ENCODE measurements around the gene KANSL3. TPM values are rescaled to one million over a fixed set of nuclear protein-coding genes. Genes with fewer than 3 reads are reported as not detected.
"Not testable (repeated sequence)": the region's sequence is repeated elsewhere in the genome, so short reads cannot be mapped to it uniquely, and the experiment has no call there.

KANSL3 gene
- polyA plus RNA-seq (ENCODE audit: insufficient read depth in 1 of 5, insufficient read length in 5 of 5, low replicate concordance in 1 of 5) = 10 to 100 TPM; 49.9 to 59.6 (median 52.6) TPM
- long read RNA-seq, donor 1, full-length matches to known transcripts = 4 of 4 reads
- long read RNA-seq, donor 1, partial matches to known transcripts = 0 of 4 reads
- long read RNA-seq, donor 1, other reads (novel, unspliced or antisense) = 0 of 4 reads
- long read RNA-seq, donor 2, full-length matches to known transcripts = 1 of 1 reads
- long read RNA-seq, donor 2, partial matches to known transcripts = 0 of 1 reads
- long read RNA-seq, donor 2, other reads (novel, unspliced or antisense) = 0 of 1 reads
- long read RNA-seq, donor 3, full-length matches to known transcripts = 2 of 2 reads
- long read RNA-seq, donor 3, partial matches to known transcripts = 0 of 2 reads
- long read RNA-seq, donor 3, other reads (novel, unspliced or antisense) = 0 of 2 reads
- long read RNA-seq, donor 4, partial matches to known transcripts = 0 of 1 reads
- long read RNA-seq, donor 4, other reads (novel, unspliced or antisense) = 0 of 1 reads
- long read RNA-seq, donor 5, full-length matches to known transcripts = 3 of 3 reads
- long read RNA-seq, donor 5, partial matches to known transcripts = 0 of 3 reads
- long read RNA-seq, donor 5, other reads (novel, unspliced or antisense) = 0 of 3 reads
- long read RNA-seq, donor 6 = 0 reads
- long read RNA-seq, donor 7, partial matches to known transcripts = 0 of 2 reads
- long read RNA-seq, donor 7, other reads (novel, unspliced or antisense) = 0 of 2 reads
- long read RNA-seq, donor 8 = 0 reads

- DNase-seq = peak; percentile 95 to 96
Measured at GRCh38 chr2:96638144-96639121, at the start of gene KANSL3. Gene KANSL3 (minus strand): TSS chr2:96638312. CDS start chr2:96637135, 1,177 bp downstream.

DNA sequence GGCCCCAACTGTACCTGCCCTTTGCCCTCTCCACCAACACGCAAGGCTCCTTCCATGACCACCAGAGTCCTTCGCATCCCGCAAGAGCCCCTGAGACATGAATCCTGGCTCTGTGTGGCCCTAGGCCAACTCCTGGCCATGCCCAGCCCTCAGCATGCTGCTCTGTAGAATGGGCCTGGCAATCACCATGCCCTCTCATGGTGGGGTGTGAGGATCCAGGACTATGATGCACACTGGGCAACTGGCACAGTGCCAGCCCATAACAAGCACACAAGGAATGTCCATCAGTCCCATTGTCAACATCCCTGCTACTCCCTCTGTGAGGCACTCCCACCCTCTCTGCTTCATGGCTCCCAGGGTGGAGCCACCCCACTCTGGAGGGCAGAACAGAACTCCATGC is 49.2 kb upstream of the KANSL3 start:
- DNase-seq = no peak

GRCh38 chr2:96685577-96686459 is 47.7 kb upstream of the KANSL3 start:
- DNase-seq = peak; percentile 60 to 62

- DNase-seq = peak in 1 of 2 donors; percentile 55
Measured at GRCh38 chr2:96684883-96685576, 46.9 kb upstream of the KANSL3 start.

DNA sequence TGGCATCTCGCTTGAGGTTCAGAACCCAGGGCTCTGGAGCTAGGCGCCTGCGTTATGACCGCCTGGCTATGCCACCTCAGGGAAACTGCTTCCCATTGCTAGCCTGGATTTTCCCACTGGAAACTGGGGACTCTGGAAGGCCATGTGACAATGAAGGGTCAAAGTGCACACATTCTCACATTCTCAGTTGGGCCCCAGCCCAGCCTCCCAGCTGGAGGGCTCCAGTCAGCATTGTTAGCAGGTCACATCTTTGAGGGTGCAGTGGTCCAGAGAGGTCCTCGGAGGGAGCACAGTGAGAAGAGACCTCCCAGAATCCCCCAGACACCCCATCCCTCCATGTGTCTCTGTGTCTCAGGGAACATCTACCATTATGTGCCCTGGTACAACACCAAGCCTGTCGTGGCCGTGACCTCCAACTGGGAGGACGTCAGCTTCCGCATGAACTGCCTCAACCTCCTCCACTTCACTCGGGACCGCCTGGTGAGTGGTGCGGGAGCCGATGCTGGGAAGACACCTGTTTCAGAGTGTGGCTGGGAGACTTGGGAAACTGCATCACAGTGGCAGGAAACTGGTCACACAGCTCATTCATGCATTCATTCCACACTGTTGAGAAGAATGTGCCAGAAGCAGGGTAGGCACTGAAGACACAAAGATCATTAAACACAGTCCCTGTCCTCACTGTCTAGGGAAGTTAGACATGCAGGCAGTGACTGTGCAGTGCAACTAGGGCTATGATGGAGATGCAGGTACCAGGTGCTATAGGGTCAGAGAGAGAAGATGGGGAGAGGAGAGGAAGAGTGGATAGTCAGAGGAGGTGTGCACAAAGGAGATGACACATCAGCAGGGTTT is 46.1 kb upstream of the KANSL3 start:
- DNase-seq = no peak

DNA sequence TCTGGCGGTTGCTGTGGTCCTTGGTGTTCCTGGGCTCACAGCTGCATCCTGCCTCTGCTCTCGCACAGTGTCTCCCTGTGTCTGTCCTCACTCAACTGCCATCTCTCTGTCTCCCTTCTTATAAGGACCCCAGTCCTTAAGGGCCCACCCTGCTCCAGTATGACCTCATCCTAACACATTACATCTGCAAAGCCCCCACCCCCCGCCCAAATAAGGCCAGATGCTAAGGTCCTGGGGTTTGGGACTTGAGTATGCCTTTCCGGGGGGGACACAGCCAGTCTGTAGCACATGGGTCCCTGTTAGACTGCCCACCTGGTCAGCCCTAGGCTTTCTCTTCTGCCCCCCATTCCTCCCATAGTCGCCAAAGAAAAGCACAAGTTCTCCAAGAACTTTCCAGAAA is 45.2 kb upstream of the KANSL3 start:
- no peak for DNase-seq

GRCh38 chr2:96681540-96681939 is 43.4 kb upstream of the KANSL3 start:
- no peak for DNase-seq

GRCh38 chr2:96680561-96681141 is 42.5 kb upstream of the KANSL3 start:
- no peak for DNase-seq

DNA sequence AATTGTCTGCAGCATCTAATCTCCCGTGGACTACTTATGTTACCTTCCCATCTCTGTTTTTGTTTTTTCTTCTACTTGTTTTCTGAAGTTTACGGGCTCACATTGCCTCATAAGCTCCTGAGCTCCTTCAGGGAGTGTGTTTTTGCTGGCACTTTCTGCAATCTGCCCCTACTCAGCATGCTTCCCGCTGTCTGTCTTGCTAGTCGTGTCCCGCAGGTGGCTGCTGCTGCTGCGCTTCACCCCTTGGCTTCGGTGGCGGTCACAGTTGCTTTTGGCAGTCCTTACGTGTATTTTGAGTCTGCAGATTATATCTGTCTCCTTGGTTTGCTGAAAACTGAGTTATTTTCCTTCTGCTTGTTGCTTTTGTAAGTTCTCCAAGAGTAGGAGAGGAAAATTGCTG is 41.7 kb upstream of the KANSL3 start:
- no peak for DNase-seq

DNA sequence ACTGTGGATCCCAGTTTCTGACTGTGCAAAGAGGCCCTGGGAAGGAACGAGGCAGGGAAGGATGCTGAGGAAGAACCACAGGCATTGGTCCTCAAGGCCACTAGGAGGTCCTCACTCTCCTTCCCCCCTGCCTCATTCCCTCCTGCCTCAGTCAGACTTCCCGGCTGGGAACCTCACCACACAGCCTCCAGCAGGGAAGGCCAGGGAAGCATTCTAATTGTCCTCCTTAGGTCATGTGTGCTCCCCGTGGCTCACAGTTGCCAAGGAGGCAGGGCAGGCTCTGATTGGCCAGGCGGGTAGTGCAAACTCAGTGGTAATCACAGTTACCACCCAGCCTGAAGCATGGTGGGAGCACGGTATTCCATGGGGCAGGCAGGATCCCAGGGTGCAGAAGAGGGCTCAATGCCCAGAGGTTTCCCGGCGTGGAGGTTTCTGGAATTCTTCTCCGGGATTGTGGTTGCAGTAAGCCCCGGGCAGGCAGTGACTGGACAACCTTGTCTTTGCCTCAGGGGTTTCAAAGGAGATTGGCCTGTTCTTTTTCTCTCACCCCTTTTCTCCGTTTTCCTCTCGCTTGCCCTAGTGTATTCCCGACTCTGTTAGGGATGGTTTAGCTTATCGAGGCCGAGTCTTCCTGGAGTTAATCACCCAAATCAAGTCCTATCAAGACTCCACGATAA is 31.6 kb upstream of the KANSL3 start:
- DNase-seq = no peak

GRCh38 chr2:96668771-96669170 is 30.7 kb upstream of the KANSL3 start:
- DNase-seq = no peak

GRCh38 chr2:96665717-96666116 is 27.6 kb upstream of the KANSL3 start:
- DNase-seq = not testable (repeated sequence)

DNA sequence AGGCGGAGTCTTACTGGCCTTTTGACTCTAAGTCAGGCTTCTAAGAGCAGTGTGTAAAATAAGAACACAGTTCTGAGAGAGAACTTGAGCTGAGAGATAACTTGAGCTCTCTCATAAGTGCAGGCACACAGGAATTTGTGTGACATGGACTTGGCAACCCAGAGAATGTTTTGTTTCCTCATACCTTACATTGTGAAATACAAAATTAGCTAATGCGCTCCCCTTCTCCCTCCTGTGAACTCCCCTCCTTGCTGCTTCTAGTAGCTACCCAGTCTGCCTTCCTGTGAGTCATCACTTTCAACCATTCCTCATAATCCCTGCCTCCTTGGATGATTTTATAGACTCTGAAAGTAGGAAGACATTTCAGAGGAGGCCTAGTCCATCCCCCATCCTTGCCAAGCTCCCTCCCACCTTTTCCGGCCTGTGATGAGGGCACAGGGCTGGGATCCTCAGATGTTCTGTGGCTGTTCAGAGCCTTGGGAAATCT is 27.0 kb upstream of the KANSL3 start:
- DNase-seq = peak in 1 of 2 donors; percentile 28

GRCh38 chr2:96664366-96664925 is 26.3 kb upstream of the KANSL3 start:
- DNase-seq = no peak

- DNase-seq = no peak
Measured at GRCh38 chr2:96663829-96664228, 25.7 kb upstream of the KANSL3 start.

GRCh38 chr2:96663177-96663576 is 25.1 kb upstream of the KANSL3 start:
- DNase-seq = no peak

GRCh38 chr2:96662360-96662759 is 24.2 kb upstream of the KANSL3 start:
- no peak for DNase-seq

GRCh38 chr2:96661324-96661723 is 23.2 kb upstream of the KANSL3 start:
- DNase-seq = no peak

Data from right lung (tissue), 10 donors.